Mesodermal cell (in vitro differentiated cells): Measurements from ENCODE around the gene GRM4.

Source experiments
- H3K27ac ChIP-seq: 2 replicates; pipeline ENCODE4 v1.7.0; 2013; ENCODE audit warnings: mild to moderate bottlenecking, low read depth, low read length, moderate library complexity; ENCODE audit not compliant: severe bottlenecking
- H3K36me3 ChIP-seq: 2 replicates; pipeline ENCODE4 v1.7.1; 2013; ENCODE audit warnings: mild to moderate bottlenecking, low read length, moderate library complexity; ENCODE audit not compliant: control insufficient read depth, insufficient read depth
- H3K4me1 ChIP-seq: one replicate; pipeline ENCODE4 v1.7.1; 2013; ENCODE audit warnings: mild to moderate bottlenecking, low read length; ENCODE audit not compliant: insufficient read depth, control insufficient read depth, poor library complexity, severe bottlenecking
- H3K4me3 ChIP-seq: 2 replicates; pipeline ENCODE4 v1.7.0; 2013; ENCODE audit warnings: low read length, control low read depth, mild to moderate bottlenecking; ENCODE audit not compliant: insufficient read depth, poor library complexity, severe bottlenecking; ENCODE audit errors: extremely low read depth
- H3K9me3 ChIP-seq: 2 replicates; pipeline ENCODE4 v1.7.1; 2013; ENCODE audit warnings: mild to moderate bottlenecking, low read length, moderate library complexity; ENCODE audit not compliant: control insufficient read depth
- WGBS, 2 experiments: methylation state at CpG; one replicate each; pipeline ENCODE4 v1.1.5; 2013; ENCODE audit warnings: missing lambda C conversion rate in 2 of 2; ENCODE audit not compliant: insufficient coverage in 2 of 2; 5-methylcytosine and 5-hydroxymethylcytosine counted together

GRM4 gene

DNA sequence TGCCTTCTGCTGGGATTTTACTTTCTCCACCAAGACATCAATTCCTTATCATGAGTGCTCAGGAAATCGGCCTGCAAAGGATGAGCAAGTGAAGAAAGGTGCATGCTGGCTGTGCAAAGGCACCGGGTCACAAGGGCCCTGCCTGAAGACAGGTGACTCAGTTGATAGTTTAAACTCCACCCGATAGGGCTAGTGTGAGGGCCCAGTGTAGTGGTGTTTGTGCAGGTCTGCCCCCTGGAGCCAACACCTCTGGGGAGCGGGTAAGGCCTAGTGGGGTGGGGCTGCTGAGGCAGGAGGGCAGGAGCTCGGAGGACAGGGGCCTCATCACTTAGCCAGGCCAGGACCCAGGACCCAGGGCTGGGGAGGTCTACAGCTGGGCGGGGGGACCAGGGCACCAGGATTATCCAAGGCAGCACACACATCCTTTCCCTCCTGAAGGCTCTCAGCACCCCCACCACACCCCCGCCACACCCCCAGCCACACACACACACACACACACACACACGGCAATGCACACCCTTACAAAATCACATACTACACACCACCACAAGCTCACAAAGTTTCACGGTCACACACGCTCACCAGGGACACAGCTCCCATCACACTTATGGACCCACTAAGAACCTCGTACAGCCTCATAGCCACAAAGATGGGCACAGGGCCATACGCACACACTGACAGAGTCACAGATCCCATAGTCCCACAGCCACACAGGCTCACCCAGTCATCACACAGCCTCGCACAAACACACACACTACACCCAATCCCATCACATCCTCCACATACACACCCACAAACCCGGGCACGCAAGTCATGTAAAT lies 75.4 kb downstream of the GRM4 start:
- WGBS, 2 experiments = 87 to 89% methylated on average over 12 to 15 of the region's 15 CpGs

DNA sequence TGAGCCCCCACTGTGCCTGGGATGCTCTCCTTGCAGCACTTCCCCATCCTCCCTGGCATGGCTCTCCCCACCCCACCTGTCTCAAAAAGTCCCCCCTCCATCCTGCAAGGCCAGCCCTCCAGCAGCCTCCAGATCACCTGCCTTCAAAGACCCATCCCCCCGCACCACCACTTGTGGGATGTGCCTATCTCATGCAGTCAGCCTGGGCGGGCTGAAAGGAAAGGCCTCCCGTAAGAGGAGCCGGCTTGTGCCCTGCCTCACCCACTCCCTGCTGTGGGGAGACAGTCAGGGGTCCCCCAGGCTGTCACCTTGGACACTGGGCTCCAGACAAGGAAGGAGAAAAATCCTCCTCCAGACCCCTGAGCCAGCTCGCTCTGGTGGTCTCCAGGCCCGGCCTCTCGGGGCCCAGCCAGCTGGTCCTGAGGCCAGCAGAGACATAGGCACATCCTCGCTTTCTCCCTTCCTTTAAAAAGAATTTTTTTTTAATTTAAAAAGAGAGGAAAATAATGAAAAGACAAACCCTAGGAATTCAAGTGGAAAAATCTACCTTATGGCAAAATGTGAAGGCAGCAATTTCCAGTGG lies 77.3 kb downstream of the GRM4 start:
- Histone ChIP-seq H3K27ac (no peak overlapping the region), H3K4me3 (no peak overlapping the region), H3K9me3 (no peaks in the 10 kb centered on the region), H3K36me3 (no peaks in the 10 kb centered on the region), H3K4me1 (no peaks in the 10 kb centered on the region)
- 41 to 100% methylated on average over 1 to 4 of the region's 8 CpGs for WGBS, 2 experiments

More for the DNA sequence above, 75.4 kb downstream of the GRM4 start:
- H3K9me3 ChIP-seq = no peaks in the 10 kb centered on the region
- no peak overlapping the region for H3K4me3 ChIP-seq
- H3K27ac ChIP-seq = no peak overlapping the region
- no peaks in the 10 kb centered on the region for H3K4me1 ChIP-seq
- H3K36me3 ChIP-seq = no peaks in the 10 kb centered on the region

GRCh38 chr6:34067814-34068213 lies 78.1 kb downstream of the GRM4 start:
- H3K4me1 ChIP-seq = no peaks in the 10 kb centered on the region
- no peak overlapping the region for H3K27ac ChIP-seq
- H3K9me3 ChIP-seq = no peaks in the 10 kb centered on the region
- 81 to 86% methylated on average over 13 of the region's 13 CpGs for WGBS, 2 experiments
- no peaks in the 10 kb centered on the region for H3K36me3 ChIP-seq
- no peak overlapping the region for H3K4me3 ChIP-seq

GRCh38 chr6:34066772-34067770 lies 78.8 kb downstream of the GRM4 start:
- H3K36me3 ChIP-seq = no peaks in the 10 kb centered on the region
- no peak overlapping the region for H3K4me3 ChIP-seq
- no peaks in the 10 kb centered on the region for H3K4me1 ChIP-seq
- no peak overlapping the region for H3K27ac ChIP-seq
- no peaks in the 10 kb centered on the region for H3K9me3 ChIP-seq
- WGBS, 2 experiments = 85 to 86% methylated on average over 16 to 21 of the region's 21 CpGs

DNA sequence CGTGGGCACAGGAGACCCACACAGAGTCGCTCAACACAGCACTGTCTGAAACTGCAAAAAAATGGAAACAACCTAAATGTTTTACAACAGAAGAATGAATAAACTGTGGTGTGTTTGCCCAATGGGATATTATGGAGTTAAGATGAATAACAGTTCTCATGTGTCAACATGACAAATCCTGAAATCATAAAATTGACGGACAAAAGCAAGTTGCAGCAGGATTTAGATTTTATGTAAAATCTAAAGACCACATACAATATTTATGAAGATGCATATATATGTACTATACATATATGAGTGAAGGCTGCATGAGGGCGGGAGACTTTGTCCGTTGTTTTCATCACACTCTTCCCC lies 79.7 kb downstream of the GRM4 start:
- Histone ChIP-seq H3K9me3 (no peaks in the 10 kb centered on the region), H3K4me1 (no peaks in the 10 kb centered on the region), H3K36me3 (no peaks in the 10 kb centered on the region), H3K27ac (no peak overlapping the region), H3K4me3 (no peak overlapping the region)
- WGBS, 2 experiments = 80 to 100% methylated on average over 1 to 2 of the region's 5 CpGs

GRCh38 chr6:34065466-34066217 lies 80.2 kb downstream of the GRM4 start:
- no peaks in the 10 kb centered on the region for H3K4me1 ChIP-seq
- H3K36me3 ChIP-seq = no peaks in the 10 kb centered on the region
- no peak overlapping the region for H3K27ac ChIP-seq
- no peak overlapping the region for H3K4me3 ChIP-seq
- 89% methylated on average over 22 to 24 of the region's 24 CpGs for WGBS, 2 experiments
- no peaks in the 10 kb centered on the region for H3K9me3 ChIP-seq

- 88 to 89% methylated on average over 4 to 6 of the region's 7 CpGs for WGBS, 2 experiments
- H3K4me1 ChIP-seq = no peaks in the 10 kb centered on the region
- H3K36me3 ChIP-seq = no peaks in the 10 kb centered on the region
- no peaks in the 10 kb centered on the region for H3K9me3 ChIP-seq
- H3K27ac ChIP-seq = no peak overlapping the region
- H3K4me3 ChIP-seq = no peak overlapping the region
Observed at GRCh38 chr6:34064675-34065074, 81.2 kb downstream of the GRM4 start.

DNA sequence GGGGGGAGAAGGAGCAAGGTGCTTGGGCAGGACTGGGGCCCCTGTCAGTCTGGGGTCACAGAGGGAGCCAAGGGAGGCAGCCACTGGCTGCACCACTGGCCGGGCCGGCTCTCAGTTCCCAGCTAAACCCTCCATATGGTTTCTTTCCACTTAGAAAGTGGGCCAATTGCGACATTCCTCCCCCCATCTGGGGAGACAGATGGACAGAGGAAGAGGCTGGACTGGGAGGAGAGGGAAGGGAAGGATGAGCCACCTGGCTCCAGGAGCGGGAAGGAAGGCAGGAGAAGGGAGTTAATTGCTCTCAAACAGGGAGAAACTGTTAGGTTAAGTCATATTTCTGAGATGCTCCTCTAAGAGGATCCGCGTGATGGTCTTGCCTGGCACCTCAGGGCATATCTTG lies 82.2 kb downstream of the GRM4 start:
- H3K4me3 ChIP-seq = no peak overlapping the region
- H3K4me1 ChIP-seq = no peaks in the 10 kb centered on the region
- H3K9me3 ChIP-seq = no peaks in the 10 kb centered on the region
- 89 to 100% methylated on average over 3 of the region's 6 CpGs for WGBS, 2 experiments
- H3K27ac ChIP-seq = no peak overlapping the region
- H3K36me3 ChIP-seq = no peaks in the 10 kb centered on the region

DNA sequence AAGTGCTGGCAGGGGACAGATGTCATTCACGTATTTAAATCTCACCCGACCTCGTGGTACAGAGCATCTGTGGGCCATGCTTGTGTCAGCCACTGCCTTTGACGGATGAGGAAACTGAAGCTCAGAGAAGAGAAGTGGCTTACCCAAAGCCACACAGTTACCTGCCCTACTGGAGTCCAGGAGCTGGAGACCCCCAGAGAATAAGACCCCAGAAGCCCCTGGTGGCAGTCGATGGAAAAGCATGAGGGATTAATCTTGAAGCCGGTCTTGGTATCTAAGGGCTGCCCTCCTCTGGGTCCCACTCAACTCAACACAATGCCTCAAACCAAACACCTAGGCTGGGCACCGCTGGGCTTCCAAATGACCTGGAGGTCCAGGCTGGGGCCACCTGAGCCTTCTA lies 83.1 kb downstream of the GRM4 start:
- no peaks in the 10 kb centered on the region for H3K4me1 ChIP-seq
- H3K4me3 ChIP-seq = no peak overlapping the region
- no peak overlapping the region for H3K27ac ChIP-seq
- H3K9me3 ChIP-seq = no peaks in the 10 kb centered on the region
- H3K36me3 ChIP-seq = no peaks in the 10 kb centered on the region
- 81 to 88% methylated on average over 6 of the region's 7 CpGs for whole genome bisulfite sequencing, 2 experiments

- no peaks in the 10 kb centered on the region for H3K36me3 ChIP-seq
- H3K9me3 ChIP-seq = no peaks in the 10 kb centered on the region
- H3K27ac ChIP-seq = no peak overlapping the region
- 90 to 100% methylated on average over 1 to 3 of the region's 3 CpGs for WGBS, 2 experiments
- no peaks in the 10 kb centered on the region for H3K4me1 ChIP-seq
- H3K4me3 ChIP-seq = no peak overlapping the region
Observed at GRCh38 chr6:34062156-34062555, 83.7 kb downstream of the GRM4 start.
